Measurements from ENCODE around the gene HNRNPM.

- TF ChIP-seq POLR2A (IDR thresholded peaks at IDR 0.05; ENCODE audit: low read depth) (no peak), POLR2AphosphoS5 (IDR thresholded peaks at IDR 0.05) (no peak), EP300 (IDR thresholded peaks at IDR 0.05) (no peak)
- TF ChIP-seq, protein P1, sequence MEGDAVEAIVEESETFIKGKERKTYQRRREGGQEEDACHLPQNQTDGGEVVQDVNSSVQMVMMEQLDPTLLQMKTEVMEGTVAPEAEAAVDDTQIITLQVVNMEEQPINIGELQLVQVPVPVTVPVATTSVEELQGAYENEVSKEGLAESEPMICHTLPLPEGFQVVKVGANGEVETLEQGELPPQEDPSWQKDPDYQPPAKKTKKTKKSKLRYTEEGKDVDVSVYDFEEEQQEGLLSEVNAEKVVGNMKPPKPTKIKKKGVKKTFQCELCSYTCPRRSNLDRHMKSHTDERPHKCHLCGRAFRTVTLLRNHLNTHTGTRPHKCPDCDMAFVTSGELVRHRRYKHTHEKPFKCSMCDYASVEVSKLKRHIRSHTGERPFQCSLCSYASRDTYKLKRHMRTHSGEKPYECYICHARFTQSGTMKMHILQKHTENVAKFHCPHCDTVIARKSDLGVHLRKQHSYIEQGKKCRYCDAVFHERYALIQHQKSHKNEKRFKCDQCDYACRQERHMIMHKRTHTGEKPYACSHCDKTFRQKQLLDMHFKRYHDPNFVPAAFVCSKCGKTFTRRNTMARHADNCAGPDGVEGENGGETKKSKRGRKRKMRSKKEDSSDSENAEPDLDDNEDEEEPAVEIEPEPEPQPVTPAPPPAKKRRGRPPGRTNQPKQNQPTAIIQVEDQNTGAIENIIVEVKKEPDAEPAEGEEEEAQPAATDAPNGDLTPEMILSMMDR (IDR thresholded peaks at IDR 0.05), result no peak
These were observed 46.1 kb downstream of the HNRNPM start for GRCh38 chr19:8490873-8491272.

All from esophagus muscularis mucosa (tissue), 4 donors.